MM.1S (cell line): ENCODE results near the gene MOGAT3.

Source experiments
- DNase-seq: peaks from one replicate; pipeline ENCODE4 v3.0.0-alpha.2; 2015
- H2AFZ ChIP-seq: fragments of 300-600 bp; sonication (generic); 2 replicates; pipeline ENCODE4 v1.6.0; 2016; ENCODE audit warnings: antibody characterized with exemption, low read length
- H3F3A ChIP-seq: fragments of 300-600 bp; sonication (generic); 2 replicates; pipeline ENCODE4 v1.6.1; 2016; ENCODE audit warnings: mild to moderate bottlenecking, antibody characterized with exemption, low read length, moderate library complexity, mixed read lengths; ENCODE audit not compliant: insufficient read depth
- H3K27ac ChIP-seq: fragments of 300-600 bp; sonication (generic); 2 replicates; pipeline ENCODE4 v1.5.1; 2016; ENCODE audit warnings: mild to moderate bottlenecking, low read length
- H3K27me3 ChIP-seq: fragments of 300-600 bp; sonication (generic); replicated peaks from 2 replicates; pipeline ENCODE4 v1.6.0; 2016; ENCODE audit warnings: low read length; ENCODE audit not compliant: insufficient read depth
- H3K36me3 ChIP-seq: fragments of 300-600 bp; sonication (generic); replicated peaks from 2 replicates; pipeline ENCODE4 v1.6.1; 2016; ENCODE audit warnings: mild to moderate bottlenecking, low read length, mixed read lengths; ENCODE audit not compliant: insufficient read depth
- H3K4me1 ChIP-seq: fragments of 300-600 bp; sonication (generic); 2 replicates; pipeline ENCODE4 v1.6.1; 2016; ENCODE audit warnings: low read length, mixed read lengths
- H3K4me2 ChIP-seq: fragments of 300-600 bp; sonication (generic); 2 replicates; pipeline ENCODE4 v1.6.0; 2016; ENCODE audit warnings: low read depth, low read length
- H3K4me3 ChIP-seq: fragments of 300-600 bp; sonication (generic); 2 replicates; pipeline ENCODE4 v1.5.1; 2016; ENCODE audit warnings: low read length, mixed read lengths
- H3K79me2 ChIP-seq: fragments of 300-600 bp; sonication (generic); 2 replicates; pipeline ENCODE4 v1.6.1; 2016; ENCODE audit warnings: mixed run types, low read length, mixed read lengths
- H3K9ac ChIP-seq: fragments of 300-600 bp; sonication (generic); 2 replicates; pipeline ENCODE4 v1.6.1; 2016; ENCODE audit warnings: low read length, mixed read lengths
- H3K9me2 ChIP-seq: fragments of 300-600 bp; sonication (generic); replicated peaks from 2 replicates; pipeline ENCODE4 v1.6.1; 2016; ENCODE audit warnings: mild to moderate bottlenecking, low read length, mixed read lengths; ENCODE audit not compliant: insufficient read depth
- H3K9me3 ChIP-seq: fragments of 300-600 bp; sonication (generic); replicated peaks from 2 replicates; pipeline ENCODE4 v1.6.1; 2016; ENCODE audit warnings: mild to moderate bottlenecking, low read length, mixed read lengths; ENCODE audit not compliant: insufficient read depth
- H4K20me1 ChIP-seq: fragments of 300-600 bp; sonication (generic); 2 replicates; pipeline ENCODE4 v1.6.1; 2016; ENCODE audit warnings: mild to moderate bottlenecking, low read length, moderate library complexity, mixed read lengths; ENCODE audit not compliant: insufficient read depth
- CTCF ChIP-seq: fragments of 300-600 bp; sonication (generic); IDR thresholded peaks from 2 replicates; pipeline ENCODE4 v1.5.1; 2016; ENCODE audit warnings: antibody characterized with exemption, low read length, mixed read lengths
- EZH2 ChIP-seq: fragments of 300-600 bp; sonication (generic); optimal IDR thresholded peaks from 2 replicates; pipeline ENCODE3; 2017; ENCODE audit warnings: low read depth, mild to moderate bottlenecking, antibody characterized with exemption, low read length, mixed read lengths
- EZH2phosphoT487 ChIP-seq: fragments of 300-600 bp; sonication (generic); IDR thresholded peaks from 2 replicates; pipeline ENCODE4 v1.6.1; 2018; ENCODE audit warnings: antibody characterized with exemption, low read length

MOGAT3 gene

GRCh38 chr7:101160910-101161309 is 39.9 kb downstream of the MOGAT3 start:
- no peak overlapping the region for H3K4me3 ChIP-seq

DNA sequence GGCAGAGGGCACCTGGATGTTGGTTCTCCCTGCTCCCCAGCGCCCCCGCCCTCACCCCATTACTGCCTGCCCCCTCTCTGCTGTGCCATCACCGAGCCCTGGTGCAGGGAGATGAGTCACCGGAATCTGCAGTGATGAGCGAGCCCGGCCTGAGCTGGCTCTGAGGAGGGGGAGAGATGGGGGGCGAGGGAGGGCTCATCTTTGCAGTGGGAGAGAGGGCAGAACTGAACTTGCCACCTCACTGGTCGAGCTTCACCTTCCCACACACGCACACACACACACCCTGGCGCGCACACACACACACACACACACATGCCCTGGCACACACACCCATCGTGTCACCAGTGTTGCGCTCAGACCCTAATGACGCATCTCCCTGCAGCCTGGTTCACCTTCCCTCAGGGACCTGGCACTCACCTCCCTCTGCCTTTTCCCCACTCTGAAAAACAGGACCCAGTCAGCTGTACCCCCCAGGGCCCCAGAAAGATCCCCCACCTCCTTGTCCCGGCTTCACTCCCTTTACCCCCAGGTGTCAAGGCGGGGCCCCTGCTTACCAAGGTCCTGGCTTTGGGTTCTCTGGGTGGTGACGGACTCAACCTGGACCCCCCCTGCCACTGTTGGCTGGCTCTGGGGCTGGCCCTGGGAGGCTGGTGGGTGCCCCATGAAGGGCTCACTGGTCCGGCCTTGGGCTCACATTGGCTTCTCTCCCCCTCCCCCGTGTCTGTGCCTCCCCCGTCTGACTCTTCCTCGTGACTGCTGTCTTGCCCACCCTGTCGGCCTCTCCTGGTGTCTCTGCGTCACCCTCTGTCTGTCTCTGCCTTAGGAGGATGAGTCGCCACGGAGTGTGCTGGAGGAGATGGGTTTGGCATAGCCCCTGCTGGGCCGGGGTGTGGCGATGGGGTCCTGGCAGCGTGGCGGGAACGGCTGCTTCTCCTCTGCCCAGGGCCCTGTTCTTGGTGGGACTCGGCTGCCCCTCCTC is 40.9 kb downstream of the MOGAT3 start:
- Histone ChIP-seq H3K4me2 (no peak overlapping the region), H3K9ac (no peak overlapping the region), H3F3A (no peaks in the 10 kb centered on the region), H3K4me3 (no peak overlapping the region), H3K9me2 (no peaks in the 10 kb centered on the region), H4K20me1 (no peaks in the 10 kb centered on the region), H3K79me2 (no peaks in the 10 kb centered on the region), H3K4me1 (peaks cover 4% of the 10 kb centered on the region), H3K36me3 (no peaks in the 10 kb centered on the region), H3K27ac (no peak overlapping the region), H3K27me3 (peaks cover 23% of the 10 kb centered on the region), H3K9me3 (no peaks in the 10 kb centered on the region), H2AFZ (no peak overlapping the region)
- DNase-seq, result no peak
- no peak for TF ChIP-seq EZH2
- TF ChIP-seq CTCF, result no peak
- no peak for TF ChIP-seq EZH2phosphoT487

More at GRCh38 chr7:101160910-101161309, 39.9 kb downstream of the MOGAT3 start:
- Histone ChIP-seq H3K9me2 (no peaks in the 10 kb centered on the region), H2AFZ (no peak overlapping the region), H3K4me2 (no peak overlapping the region), H3K79me2 (no peaks in the 10 kb centered on the region), H3K36me3 (no peaks in the 10 kb centered on the region), H4K20me1 (no peaks in the 10 kb centered on the region), H3K9me3 (no peaks in the 10 kb centered on the region), H3K9ac (no peak overlapping the region), H3K4me1 (peaks cover 3% of the 10 kb centered on the region; the same call in 1 of the 2 replicates), H3K27me3 (peaks cover 29% of the 10 kb centered on the region), H3K27ac (no peak overlapping the region), H3F3A (no peaks in the 10 kb centered on the region)
- no peak for DNase-seq
- TF ChIP-seq EZH2 (no peak), CTCF (no peak), EZH2phosphoT487 (no peak)

DNA sequence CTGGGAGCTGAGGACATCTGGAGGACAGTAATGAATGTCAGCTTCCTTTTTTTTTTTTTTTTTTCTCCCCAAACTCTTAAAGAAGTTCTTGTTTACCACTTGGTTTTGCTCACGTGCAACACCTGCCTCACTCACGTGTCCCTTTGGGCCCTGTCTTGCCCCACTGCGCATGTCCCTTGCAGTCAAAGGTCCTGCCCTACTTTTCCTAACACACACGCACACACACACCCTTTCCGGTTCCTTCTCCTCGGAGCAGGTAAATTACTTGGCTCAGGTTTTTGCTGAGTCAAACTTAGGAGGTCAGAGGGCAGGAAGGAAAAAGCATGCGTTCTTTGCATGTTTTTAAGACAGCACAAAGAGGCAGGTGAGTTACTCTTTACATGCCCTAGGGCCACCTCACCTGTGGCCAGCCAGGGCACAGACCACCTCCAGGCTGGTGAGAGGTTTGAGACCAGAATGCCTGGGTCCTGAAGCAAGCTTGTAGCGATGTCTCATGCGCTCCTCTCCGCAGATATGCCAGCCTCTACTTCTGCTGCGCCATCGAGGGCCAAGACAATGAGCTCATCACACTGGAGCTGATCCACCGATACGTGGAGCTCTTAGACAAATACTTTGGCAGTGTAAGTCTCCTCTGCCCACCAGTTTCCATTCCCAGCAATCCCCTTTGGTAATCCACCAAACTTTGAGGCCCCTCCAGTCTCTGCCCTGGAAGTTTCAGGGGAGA is 43.8 kb downstream of the MOGAT3 start:
- no peaks in the 10 kb centered on the region for H3K79me2 ChIP-seq

More for the DNA sequence above, 43.8 kb downstream of the MOGAT3 start:
- Histone ChIP-seq H4K20me1 (no peaks in the 10 kb centered on the region), H3K36me3 (no peaks in the 10 kb centered on the region), H3K9me2 (no peaks in the 10 kb centered on the region), H3K4me3 (no peak overlapping the region), H2AFZ (no peak overlapping the region), H3K27ac (no peak overlapping the region), H3K9me3 (no peaks in the 10 kb centered on the region), H3K4me1 (peaks cover 9% of the 10 kb centered on the region; the same call in 1 of the 2 replicates), H3K9ac (no peak overlapping the region), H3K4me2 (no peak overlapping the region), H3K27me3 (peaks cover 21% of the 10 kb centered on the region), H3F3A (no peaks in the 10 kb centered on the region)
- no peak for DNase-seq
- no peak for TF ChIP-seq EZH2phosphoT487
- no peak for TF ChIP-seq CTCF
- no peak for TF ChIP-seq EZH2
